Lung microvascular endothelial cell (primary cell): ENCODE measurements around the gene PLCB4. TPM values are rescaled to one million over a fixed set of nuclear protein-coding genes. Genes with fewer than 3 reads are reported as not detected.

ENCODE experiments used
- DNase-seq, 2 donors: peaks; one replicate each; pipeline versions ENCODE4 v3.0.0 to v3.0.0-alpha.2; 2010; ENCODE audit warnings: low read depth in 2 of 2
- total RNA-seq: library from RNA; depleted of rRNA; stranded (reverse); fragments of >200 nt; gene quantifications from 2 replicates; pipeline ENCODE4 v1.2.1, GENCODE V29; 2014

The PLCB4 gene
- total RNA-seq, 1 donor from 2014 or later: 8.9 TPM

GRCh38 chr20:9260027-9260426, 191.1 kb downstream of the PLCB4 start:
- no peak for DNase-seq

GRCh38 chr20:9261781-9262180, 192.9 kb downstream of the PLCB4 start:
- no peak for DNase-seq

- peak in 1 of 2 donors; percentile 12 for DNase-seq
These were observed 193.8 kb downstream of the PLCB4 start for GRCh38 chr20:9262653-9263194.

GRCh38 chr20:9269280-9269971, 200.5 kb downstream of the PLCB4 start:
- DNase-seq: no peak

GRCh38 chr20:9270831-9271230, 201.9 kb downstream of the PLCB4 start:
- DNase-seq: no peak

GRCh38 chr20:9276966-9277468, 208.1 kb downstream of the PLCB4 start:
- no peak for DNase-seq

GRCh38 chr20:9279918-9280401, 211.1 kb downstream of the PLCB4 start:
- DNase-seq: peak in 1 of 2 donors; percentile 36

GRCh38 chr20:9280666-9281065, 211.8 kb downstream of the PLCB4 start:
- DNase-seq: no peak

- DNase-seq: no peak
These were observed 212.9 kb downstream of the PLCB4 start for GRCh38 chr20:9281803-9282202.

- no peak for DNase-seq
These were observed 216.7 kb downstream of the PLCB4 start for GRCh38 chr20:9285617-9286016.

GRCh38 chr20:9286501-9287461, 217.9 kb downstream of the PLCB4 start:
- no peak for DNase-seq

GRCh38 chr20:9287826-9288225, 218.9 kb downstream of the PLCB4 start:
- no peak for DNase-seq

GRCh38 chr20:9290331-9290730, 221.4 kb downstream of the PLCB4 start:
- no peak for DNase-seq

- no peak for DNase-seq
These were observed 224.3 kb downstream of the PLCB4 start for GRCh38 chr20:9293145-9293544.

- DNase-seq: no peak
These were observed 225.2 kb downstream of the PLCB4 start for GRCh38 chr20:9294041-9294440.

GRCh38 chr20:9298906-9299305, 230.0 kb downstream of the PLCB4 start:
- DNase-seq: no peak

- DNase-seq: peak in 1 of 2 donors; percentile 22
These were observed 231.2 kb downstream of the PLCB4 start for GRCh38 chr20:9300080-9300479.

GRCh38 chr20:9300534-9300933, 231.6 kb downstream of the PLCB4 start:
- DNase-seq: no peak

- peak; percentile 28 to 64 for DNase-seq
These were observed 232.5 kb downstream of the PLCB4 start for GRCh38 chr20:9301129-9302090.

GRCh38 chr20:9302091-9302462, 233.2 kb downstream of the PLCB4 start:
- no peak for DNase-seq

GRCh38 chr20:9306521-9306920, 237.6 kb downstream of the PLCB4 start:
- no peak for DNase-seq
